Common myeloid progenitor, CD34-positive (primary cell): ENCODE data around the gene NPIPA1.
"Not testable (repeated sequence)": the region's sequence is repeated elsewhere in the genome, so short reads cannot be mapped to it uniquely, and the experiment has no call there.

Experiments
- CTCF ChIA-PET: fragments of 350-600 bp; sonication (Branson Sonifier 250); formaldehyde crosslinking; loops from one replicate; lab custom pipeline; 2021; ENCODE audit warnings: antibody characterized with exemption; lab: Charles Lee
- POLR2A ChIA-PET: fragments of 350-600 bp; sonication (Branson Sonifier 250); formaldehyde crosslinking; loops from one replicate; lab custom pipeline; 2021; ENCODE audit warnings: antibody characterized with exemption; lab: Charles Lee
- DNase-seq, 3 donors: peaks; one replicate each; pipeline versions ENCODE4 v3.0.0 to v3.0.0-alpha.2; 2013
- H3K27ac ChIP-seq, 2 experiments: 1 replicate in 1 of 2; 2 replicates in 1 of 2; pipeline ENCODE4 v1.7.0; 2013; ENCODE audit warnings: inconsistent platforms in 2 of 2, low read length in 2 of 2, mild to moderate bottlenecking in 2 of 2, low read depth in 1 of 2, moderate library complexity in 1 of 2; ENCODE audit not compliant: severe bottlenecking in 2 of 2, insufficient read depth in 1 of 2, poor library complexity in 1 of 2
- H3K27me3 ChIP-seq, 5 experiments: replicated peaks in 2 of 5; 1 replicate in 3 of 5; 2 replicates in 2 of 5; pipeline versions ENCODE4 v1.6.1 to v1.7.0; 2013; ENCODE audit warnings: low read length in 4 of 5, mild to moderate bottlenecking in 2 of 5, moderate library complexity in 2 of 5, inconsistent platforms in 1 of 5; ENCODE audit not compliant: insufficient read depth in 5 of 5, control insufficient read depth in 4 of 5
- H3K36me3 ChIP-seq, 4 experiments: 1 replicate in 2 of 4; 2 replicates in 2 of 4; pipeline versions ENCODE4 v1.6.1 to v1.7.0; 2013; ENCODE audit warnings: low read length in 3 of 4, control low read depth in 1 of 4, mild to moderate bottlenecking in 1 of 4; ENCODE audit not compliant: control insufficient read depth in 4 of 4, insufficient read depth in 4 of 4
- H3K4me1 ChIP-seq, 4 experiments: 1 replicate in 3 of 4; 2 replicates in 1 of 4; pipeline versions ENCODE4 v1.6.1 to v1.7.1; 2013; ENCODE audit warnings: low read length in 3 of 4, mild to moderate bottlenecking in 3 of 4, control low read depth in 1 of 4, inconsistent platforms in 1 of 4, moderate library complexity in 1 of 4; ENCODE audit not compliant: control insufficient read depth in 4 of 4, insufficient read depth in 4 of 4; ENCODE audit errors: control extremely low read depth in 1 of 4
- H3K4me3 ChIP-seq, 7 experiments: 1 replicate in 4 of 7; 2 replicates in 3 of 7; pipeline versions ENCODE4 v1.5.1 to v1.7.0; 2013; ENCODE audit warnings: mild to moderate bottlenecking in 7 of 7, low read length in 6 of 7, moderate library complexity in 6 of 7, inconsistent platforms in 2 of 7, low read depth in 2 of 7, control low read depth in 1 of 7; ENCODE audit not compliant: insufficient read depth in 4 of 7, control insufficient read depth in 1 of 7; ENCODE audit errors: extremely low read depth in 1 of 7
- H3K9me3 ChIP-seq, 5 experiments: 1 replicate in 4 of 5; 2 replicates in 1 of 5; pipeline versions ENCODE4 v1.6.1 to v1.7.1; 2013; ENCODE audit warnings: low read length in 4 of 5, mild to moderate bottlenecking in 2 of 5, inconsistent platforms in 1 of 5, low read depth in 1 of 5, moderate library complexity in 1 of 5; ENCODE audit not compliant: control insufficient read depth in 4 of 5, insufficient read depth in 2 of 5; ENCODE audit errors: control extremely low read depth in 1 of 5
- WGBS: methylation state at CpG from one replicate; pipeline ENCODE4 v1.1.5; 2013; ENCODE audit not compliant: insufficient coverage; 5-methylcytosine and 5-hydroxymethylcytosine counted together

The NPIPA1 gene

DNA sequence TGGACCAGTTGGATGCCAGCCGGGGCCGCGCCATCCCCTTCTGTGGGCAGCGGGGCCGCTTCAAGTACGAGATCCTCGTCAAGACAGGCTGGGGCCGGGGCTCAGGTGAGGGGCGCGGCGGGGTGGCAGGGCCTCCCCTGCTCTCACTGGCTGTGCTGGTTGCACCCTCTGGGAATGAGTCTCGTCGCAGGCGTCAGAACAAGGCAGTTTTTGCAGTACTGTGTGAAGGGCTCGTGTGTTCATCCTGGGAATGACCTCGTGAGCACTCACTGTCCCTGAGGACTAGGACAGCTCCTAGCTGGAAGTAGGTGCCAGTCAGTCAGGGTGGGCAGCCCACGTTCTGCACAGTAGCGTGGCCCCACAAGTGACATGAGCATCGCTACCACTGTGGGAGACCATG is 6.3 kb upstream of the NPIPA1 start:
- CTCF ChIA-PET, H3K27ac ChIP-seq, H3K36me3 ChIP-seq, POLR2A ChIA-PET, DNase-seq, H3K4me1 ChIP-seq, H3K9me3 ChIP-seq, H3K4me3 ChIP-seq, H3K27me3 ChIP-seq: not testable (repeated sequence)
- no CpG with 5 or more reads among the region's 19 CpGs for WGBS

DNA sequence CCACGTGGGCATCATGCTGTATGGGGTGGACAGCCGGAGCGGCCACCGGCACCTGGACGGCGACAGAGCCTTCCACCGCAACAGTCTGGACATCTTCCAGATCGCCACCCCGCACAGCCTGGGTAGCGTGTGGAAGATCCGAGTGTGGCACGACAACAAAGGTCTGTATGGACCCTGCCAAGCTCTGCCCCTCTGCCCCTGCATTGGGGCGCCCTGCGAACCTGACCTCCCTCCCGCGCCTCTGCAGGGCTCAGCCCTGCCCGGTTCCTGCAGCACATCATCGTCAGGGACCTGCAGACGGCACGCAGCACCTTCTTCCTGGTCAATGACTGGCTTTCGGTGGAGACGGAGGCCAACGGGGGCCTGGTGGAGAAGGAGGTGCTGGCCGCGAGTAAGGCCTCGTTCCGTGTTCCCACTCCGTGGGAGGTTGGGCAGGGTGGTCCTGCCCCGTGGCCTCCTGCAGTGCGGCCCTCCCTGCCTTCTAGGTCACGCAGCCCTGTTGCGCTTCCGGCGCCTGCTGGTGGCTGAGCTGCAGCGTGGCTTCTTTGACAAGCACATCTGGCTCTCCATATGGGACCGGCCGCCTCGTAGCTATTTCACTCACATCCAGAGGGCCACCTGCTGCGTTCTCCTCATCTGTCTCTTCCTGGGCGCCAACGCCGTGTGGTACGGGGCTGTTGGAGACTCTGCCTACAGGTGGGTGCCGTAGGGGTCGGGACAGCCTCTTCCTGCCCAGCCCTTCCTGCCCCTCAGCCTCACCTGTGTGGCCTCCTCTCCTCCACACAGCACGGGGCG is 4.5 kb upstream of the NPIPA1 start:
- H3K27ac ChIP-seq, POLR2A ChIA-PET, H3K36me3 ChIP-seq, H3K9me3 ChIP-seq, H3K27me3 ChIP-seq, H3K4me1 ChIP-seq, DNase-seq, CTCF ChIA-PET, H3K4me3 ChIP-seq: not testable (repeated sequence)
- no CpG with 5 or more reads among the region's 47 CpGs for WGBS

DNA sequence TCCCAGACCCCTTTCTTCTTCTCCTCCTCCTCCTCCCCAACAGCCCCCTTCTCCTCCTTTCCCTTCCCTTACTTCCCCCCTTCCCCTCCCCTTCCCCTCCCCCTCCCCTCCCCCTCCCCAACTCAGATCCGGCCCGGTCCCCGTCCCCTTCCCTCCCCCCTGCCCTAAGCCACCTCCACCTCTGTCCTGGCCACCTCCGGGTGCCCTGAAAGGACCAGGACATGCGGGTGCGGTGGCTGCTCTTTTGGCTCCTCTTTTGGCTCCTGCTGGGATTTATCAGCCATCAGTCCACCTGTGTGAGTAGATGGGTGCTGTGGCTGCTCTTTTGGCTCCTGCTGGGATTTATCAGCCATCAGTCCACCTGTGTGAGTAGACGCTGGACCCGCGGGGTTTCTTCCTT is 751 bp downstream of the NPIPA1 start:
- H3K36me3 ChIP-seq, POLR2A ChIA-PET: not testable (repeated sequence)

DNA sequence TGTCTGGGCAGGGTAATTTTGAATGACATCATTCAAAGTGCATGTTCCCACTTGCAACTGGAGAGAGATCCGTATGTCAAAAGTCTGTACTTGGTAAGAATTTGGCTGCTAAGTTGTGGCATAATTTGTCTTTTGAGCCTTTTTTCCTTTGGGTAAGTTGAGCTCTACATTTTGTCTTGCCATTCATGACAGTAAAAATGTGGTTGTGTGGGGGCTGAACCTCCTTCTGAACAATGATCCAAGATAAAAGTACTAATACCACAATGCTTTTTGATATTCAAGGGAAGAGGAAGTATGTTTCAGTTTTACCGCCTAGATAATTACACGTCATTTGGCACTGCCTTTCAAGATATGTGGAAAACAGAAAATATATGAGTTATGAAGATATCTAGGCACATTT is 5.4 kb downstream of the NPIPA1 start:
- WGBS: no CpG with 5 or more reads among the region's 3 CpGs
- H3K4me1 ChIP-seq, CTCF ChIA-PET, H3K9me3 ChIP-seq, DNase-seq, H3K4me3 ChIP-seq, POLR2A ChIA-PET, H3K27ac ChIP-seq, H3K36me3 ChIP-seq, H3K27me3 ChIP-seq: not testable (repeated sequence)

More for the DNA sequence above, 751 bp downstream of the NPIPA1 start:
- CTCF ChIA-PET, H3K27me3 ChIP-seq, H3K4me3 ChIP-seq, H3K4me1 ChIP-seq, DNase-seq, H3K9me3 ChIP-seq, H3K27ac ChIP-seq: not testable (repeated sequence)
- no CpG with 5 or more reads among the region's 9 CpGs for WGBS

DNA sequence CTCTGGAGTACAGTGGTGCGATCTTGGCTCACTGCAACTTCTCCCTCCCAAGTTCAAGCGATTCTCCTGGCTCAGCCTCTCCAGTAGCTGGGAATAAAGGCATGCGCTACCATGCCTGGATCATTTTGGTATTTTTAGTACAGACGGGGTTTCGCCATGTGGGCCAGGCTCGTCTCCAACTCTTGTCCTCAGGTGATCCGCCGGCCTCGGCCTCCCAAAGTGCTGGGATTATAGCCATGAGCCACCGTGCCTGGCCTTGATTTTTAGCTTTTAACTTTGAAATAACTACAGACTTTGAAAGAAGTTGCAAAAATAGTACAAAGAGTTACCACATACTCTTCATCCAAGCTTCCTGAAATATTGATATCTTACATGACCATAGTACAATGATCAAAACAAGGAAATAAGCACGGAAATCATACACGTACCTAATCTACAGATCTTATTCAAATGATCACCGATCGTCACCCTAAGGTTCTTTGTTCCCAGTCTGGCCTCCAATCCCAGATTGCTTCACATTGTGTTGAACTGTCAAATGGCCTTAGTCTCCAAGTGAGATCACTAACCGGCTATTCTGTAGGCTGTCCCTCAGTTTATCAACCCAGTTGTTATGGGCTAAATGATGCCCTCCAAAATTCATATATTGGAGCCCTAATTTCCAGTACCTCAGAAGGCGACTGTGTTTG is 18.4 kb downstream of the NPIPA1 start:
- H3K27ac ChIP-seq: no peak overlapping the region
- DNase-seq: no peak
- no peaks in the 10 kb centered on the region for H3K36me3 ChIP-seq
- POLR2A ChIA-PET: no interaction called here
- no peak overlapping the region for H3K4me3 ChIP-seq
- 95% methylated on average over 16 of the region's 16 CpGs for WGBS
- H3K9me3 ChIP-seq: no peaks in the 10 kb centered on the region
- no peaks in the 10 kb centered on the region for H3K27me3 ChIP-seq
- H3K4me1 ChIP-seq: no peaks in the 10 kb centered on the region
- CTCF ChIA-PET: interaction anchor here (0.6 kb wide), 1 partner anchor 119 kb away, joined by 3 read pairs; no protein-coding TSS in a partner anchor

DNA sequence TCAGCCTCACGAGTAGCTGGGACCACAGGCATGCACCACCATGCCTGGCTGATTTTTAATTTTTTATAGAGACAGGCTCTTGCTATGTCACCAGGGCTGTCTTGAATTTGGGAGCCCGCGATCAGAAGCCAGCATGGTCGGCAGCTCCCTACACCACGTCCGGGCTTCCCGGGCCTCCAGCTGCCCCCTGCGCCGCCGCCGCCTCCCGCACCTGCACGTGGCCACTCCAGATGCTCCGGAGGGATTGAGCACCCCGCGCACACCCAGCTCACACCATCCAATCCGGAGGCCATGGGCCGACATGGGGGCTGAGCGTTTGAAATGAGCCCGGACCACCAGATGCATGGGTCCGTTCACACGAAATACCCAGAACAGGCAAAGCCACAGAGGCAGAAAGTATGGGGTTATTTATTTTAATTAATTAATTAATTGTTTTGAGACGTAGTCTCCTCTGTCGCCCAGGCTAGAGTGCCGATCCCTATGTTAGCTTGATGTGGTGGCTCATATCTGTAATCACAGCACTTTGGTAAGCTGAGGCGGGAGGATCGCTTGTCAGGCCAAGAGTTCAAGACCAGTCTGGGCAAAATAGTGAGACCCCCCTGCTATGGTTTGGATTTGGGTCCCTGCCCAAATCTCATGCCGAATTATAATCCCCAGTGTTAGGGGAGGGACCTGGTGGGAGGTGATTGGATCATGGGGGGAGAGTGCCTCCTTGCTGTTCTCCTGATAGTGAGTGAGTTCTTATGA is 20.5 kb downstream of the NPIPA1 start:
- H3K4me3 ChIP-seq: no peak overlapping the region
- POLR2A ChIA-PET: no interaction called here
- H3K4me1 ChIP-seq: no peaks in the 10 kb centered on the region
- H3K9me3 ChIP-seq: no peaks in the 10 kb centered on the region
- no peak overlapping the region for H3K27ac ChIP-seq
- no peak for DNase-seq
- H3K36me3 ChIP-seq: no peaks in the 10 kb centered on the region
- WGBS: 99% methylated on average over 27 of the region's 28 CpGs
- CTCF ChIA-PET: no interaction called here
- H3K27me3 ChIP-seq: peaks cover 0 to 2% (median 0%) of the 10 kb centered on the region in 5 experiments

DNA sequence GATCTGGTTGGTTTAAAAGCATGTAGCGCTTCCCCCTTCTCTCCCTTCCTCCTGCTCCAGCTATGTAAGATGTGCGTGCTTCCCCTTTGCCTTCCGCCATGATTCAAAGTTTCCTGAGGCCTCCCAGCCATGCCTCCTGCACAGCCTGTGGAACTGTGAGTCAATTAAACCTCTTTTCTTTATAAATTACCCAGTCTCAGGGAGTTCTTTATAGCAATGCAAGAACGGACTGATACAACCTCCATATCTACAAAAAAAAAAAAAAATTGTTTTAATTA is 21.0 kb downstream of the NPIPA1 start:
- DNase-seq: no peak
- H3K4me3 ChIP-seq: no peak overlapping the region
- POLR2A ChIA-PET: no interaction called here
- H3K27me3 ChIP-seq: peaks cover 0 to 5% (median 0%) of the 10 kb centered on the region in 5 experiments
- H3K27ac ChIP-seq: no peak overlapping the region
- CTCF ChIA-PET: no interaction called here
- no peaks in the 10 kb centered on the region for H3K36me3 ChIP-seq
- no peaks in the 10 kb centered on the region for H3K4me1 ChIP-seq
- H3K9me3 ChIP-seq: peaks cover 0 to under 1% (median 0%) of the 10 kb centered on the region in 5 experiments
- whole genome bisulfite sequencing: 93% methylated on average over 4 of the region's 4 CpGs
